ENCODE measurements around the gene TP53BP2.

- no peak for TF ChIP-seq POLR2A (IDR thresholded peaks at IDR 0.05)
- TF ChIP-seq, protein P1, sequence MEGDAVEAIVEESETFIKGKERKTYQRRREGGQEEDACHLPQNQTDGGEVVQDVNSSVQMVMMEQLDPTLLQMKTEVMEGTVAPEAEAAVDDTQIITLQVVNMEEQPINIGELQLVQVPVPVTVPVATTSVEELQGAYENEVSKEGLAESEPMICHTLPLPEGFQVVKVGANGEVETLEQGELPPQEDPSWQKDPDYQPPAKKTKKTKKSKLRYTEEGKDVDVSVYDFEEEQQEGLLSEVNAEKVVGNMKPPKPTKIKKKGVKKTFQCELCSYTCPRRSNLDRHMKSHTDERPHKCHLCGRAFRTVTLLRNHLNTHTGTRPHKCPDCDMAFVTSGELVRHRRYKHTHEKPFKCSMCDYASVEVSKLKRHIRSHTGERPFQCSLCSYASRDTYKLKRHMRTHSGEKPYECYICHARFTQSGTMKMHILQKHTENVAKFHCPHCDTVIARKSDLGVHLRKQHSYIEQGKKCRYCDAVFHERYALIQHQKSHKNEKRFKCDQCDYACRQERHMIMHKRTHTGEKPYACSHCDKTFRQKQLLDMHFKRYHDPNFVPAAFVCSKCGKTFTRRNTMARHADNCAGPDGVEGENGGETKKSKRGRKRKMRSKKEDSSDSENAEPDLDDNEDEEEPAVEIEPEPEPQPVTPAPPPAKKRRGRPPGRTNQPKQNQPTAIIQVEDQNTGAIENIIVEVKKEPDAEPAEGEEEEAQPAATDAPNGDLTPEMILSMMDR (IDR thresholded peaks at IDR 0.05), result no peak
Observed at GRCh38 chr1:223810586-223810985, 35.2 kb downstream of the TP53BP2 start.
